Measurements from ENCODE around the gene RRAGA.
"Not testable (repeated sequence)": the region's sequence is repeated elsewhere in the genome, so short reads cannot be mapped to it uniquely, and the experiment has no call there.

RRAGA gene

DNA sequence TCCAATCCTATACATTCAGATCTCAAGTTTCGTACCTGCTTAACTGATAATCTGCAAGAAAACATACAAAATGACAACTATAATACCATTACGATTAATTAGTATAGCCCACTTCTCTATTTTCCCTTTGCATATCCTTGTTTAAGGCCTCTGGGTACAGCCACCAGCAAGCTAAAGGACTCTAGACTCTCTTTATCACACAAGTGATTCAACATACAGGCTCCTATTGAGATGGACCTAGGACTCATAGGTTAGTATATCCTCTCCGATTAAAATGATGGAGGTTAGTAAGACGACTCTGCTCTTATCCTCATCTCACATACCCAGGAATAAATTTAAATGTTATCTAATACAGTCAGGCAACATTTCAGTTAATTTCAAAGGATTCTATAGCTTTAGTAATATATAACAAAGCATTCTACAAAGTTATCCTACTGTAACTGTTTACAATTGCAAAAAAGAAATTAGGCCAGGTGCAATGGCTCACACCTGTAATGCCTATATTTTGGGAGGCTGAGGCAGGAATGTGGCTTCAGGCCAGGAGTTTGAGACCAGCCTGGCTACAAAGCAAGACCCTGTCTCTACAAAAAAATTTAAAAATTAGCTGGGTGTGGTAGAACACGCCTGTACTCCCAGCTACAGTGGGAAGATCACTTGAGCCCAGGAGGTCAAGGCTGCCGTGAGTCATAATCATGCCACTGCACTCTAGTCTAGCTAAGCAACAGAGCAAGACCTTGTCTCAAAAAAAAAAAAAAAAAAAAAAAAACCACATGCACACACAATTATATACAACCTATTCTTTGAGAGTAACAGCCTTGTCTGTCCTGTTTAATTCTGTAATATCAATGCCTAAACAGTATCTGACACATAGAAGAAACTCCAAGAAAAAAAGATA is 38.1 kb downstream of the RRAGA start:
- no peak for DNase-seq (ENCODE audit: low read depth)

DNA sequence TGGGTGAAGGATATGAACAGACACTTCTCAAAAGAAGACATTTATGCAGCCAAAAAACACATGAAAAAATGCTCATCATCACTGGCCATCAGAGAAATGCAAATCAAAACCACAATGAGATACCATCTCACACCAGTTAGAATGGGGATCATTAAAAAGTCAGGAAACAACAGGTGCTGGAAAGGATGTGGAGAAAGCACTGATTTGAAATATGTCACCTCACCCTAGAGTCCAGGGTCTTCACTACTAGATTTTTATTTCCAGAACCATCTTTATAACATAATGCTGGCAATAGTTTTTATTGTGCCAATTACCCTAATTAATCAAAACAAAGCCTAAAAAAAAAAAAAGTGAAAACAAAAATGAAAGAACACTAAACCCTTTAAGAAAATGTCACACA is 48.2 kb downstream of the RRAGA start:
- DNase-seq (ENCODE audit: low read depth), result not testable (repeated sequence)

Measured in fibroblast of gingiva (primary cell).